HEK293 (cell line): ENCODE results near the gene WLS.

Experiments used
- CTCF ChIA-PET: fragments of 350-600 bp; formaldehyde crosslinking; extraction: SDS; loops from one replicate; lab custom pipeline; 2021; ENCODE audit warnings: antibody characterized with exemption; lab: Yijun Ruan, JAX
- POLR2A ChIA-PET: fragments of 300-600 bp; formaldehyde crosslinking; extraction: SDS; loops from one replicate; lab custom pipeline; 2020; ENCODE audit warnings: antibody characterized with exemption, inconsistent platforms; lab: Yijun Ruan, JAX
- H3K27ac ChIP-seq: fragments of 200-500 bp; sonication (Bioruptor generic); 2 replicates; pipeline ENCODE4 v1.5.1; 2014; ENCODE audit warnings: low read depth, low read length, control low read depth, inconsistent platforms; ENCODE audit errors: extremely low read depth
- H3K36me3 ChIP-seq, 2 experiments: fragments of 200-500 bp in 1 of 2; sonication (Bioruptor generic) in 1 of 2; 1 replicate in 1 of 2; 2 replicates in 1 of 2; pipeline ENCODE4 v1.5.1; 2014 to 2017; ENCODE audit warnings: inconsistent platforms in 2 of 2, low read length in 2 of 2; ENCODE audit not compliant: control insufficient read depth in 2 of 2, insufficient read depth in 1 of 2
- H3K4me1 ChIP-seq: fragments of 200-500 bp; sonication (Bioruptor generic); 2 replicates; pipeline ENCODE4 v1.5.1; 2014; ENCODE audit warnings: mild to moderate bottlenecking, low read length, inconsistent platforms; ENCODE audit not compliant: control insufficient read depth, insufficient read depth
- H3K4me3 ChIP-seq: 2 replicates; pipeline ENCODE4 v1.5.1; 2011; ENCODE audit warnings: low read depth, mild to moderate bottlenecking, control low read depth, low read length, moderate library complexity
- H3K9me3 ChIP-seq: fragments of 200-500 bp; sonication (Bioruptor generic); 2 replicates; pipeline ENCODE4 v1.5.1; 2014; ENCODE audit warnings: low read depth, low read length, inconsistent platforms; ENCODE audit not compliant: control insufficient read depth, insufficient read depth
- ATF2 ChIP-seq: fragments of 450-650 bp; formaldehyde crosslinking; IDR thresholded peaks from 2 replicates; pipeline ENCODE4 v1.5.1; 2016; ENCODE audit warnings: missing biosample characterization, missing genetic modification characterization, low read depth
- GLI4 ChIP-seq: fragments of 450-650 bp; formaldehyde crosslinking; IDR thresholded peaks from 2 replicates; pipeline ENCODE4 v1.5.1; 2016; ENCODE audit warnings: missing biosample characterization, missing genetic modification characterization
- IKZF3 ChIP-seq: fragments of 450-650 bp; IDR thresholded peaks from 2 replicates; pipeline ENCODE4 v1.5.0; 2018; ENCODE audit warnings: missing biosample characterization, mild to moderate bottlenecking, missing genetic modification characterization, moderate library complexity
- KLF10 ChIP-seq: fragments of 450-650 bp; IDR thresholded peaks from 2 replicates; pipeline ENCODE4 v1.5.1; 2018; ENCODE audit warnings: missing biosample characterization, mild to moderate bottlenecking, missing genetic modification characterization
- REST ChIP-seq: fragments of 450-650 bp; formaldehyde crosslinking; IDR thresholded peaks from 2 replicates; pipeline ENCODE4 v1.5.1; 2016; ENCODE audit warnings: missing biosample characterization, missing genetic modification characterization
- ZBTB17 ChIP-seq: fragments of 450-650 bp; formaldehyde crosslinking; IDR thresholded peaks from 2 replicates; pipeline ENCODE4 v1.5.1; 2016; ENCODE audit warnings: missing biosample characterization, missing genetic modification characterization
- ZFP3 ChIP-seq: fragments of 450-650 bp; formaldehyde crosslinking; IDR thresholded peaks from 2 replicates; pipeline ENCODE4 v1.5.1; 2016; ENCODE audit warnings: low read depth, missing biosample characterization, missing genetic modification characterization
- ZNF121 ChIP-seq: fragments of 450-650 bp; formaldehyde crosslinking; IDR thresholded peaks from 2 replicates; pipeline ENCODE4 v1.5.1; 2016; ENCODE audit warnings: missing biosample characterization, missing genetic modification characterization
- ZNF133 ChIP-seq: fragments of 450-650 bp; formaldehyde crosslinking; IDR thresholded peaks from 2 replicates; pipeline ENCODE4 v1.5.1; 2016; ENCODE audit warnings: missing biosample characterization, missing genetic modification characterization
- ZNF140 ChIP-seq: fragments of 450-650 bp; formaldehyde crosslinking; IDR thresholded peaks from 2 replicates; pipeline ENCODE4 v1.5.1; 2016; ENCODE audit warnings: missing biosample characterization, missing genetic modification characterization
- ZNF37A ChIP-seq: fragments of 450-650 bp; IDR thresholded peaks from 2 replicates; pipeline ENCODE4 v1.5.1; 2018; ENCODE audit warnings: missing biosample characterization, missing genetic modification characterization
- ZNF488 ChIP-seq: fragments of 450-650 bp; formaldehyde crosslinking; IDR thresholded peaks from 2 replicates; pipeline ENCODE4 v1.5.1; 2016; ENCODE audit warnings: missing biosample characterization, missing genetic modification characterization
- ZNF513 ChIP-seq: fragments of 450-650 bp; IDR thresholded peaks from 2 replicates; pipeline ENCODE4 v1.5.1; 2018; ENCODE audit warnings: missing biosample characterization, missing genetic modification characterization
- ZNF639 ChIP-seq: fragments of 450-650 bp; formaldehyde crosslinking; IDR thresholded peaks from 2 replicates; pipeline ENCODE4 v1.5.1; 2016; ENCODE audit warnings: missing biosample characterization, missing genetic modification characterization
- ZNF692 ChIP-seq: fragments of 450-650 bp; formaldehyde crosslinking; IDR thresholded peaks from 2 replicates; pipeline ENCODE4 v1.5.1; 2016; ENCODE audit warnings: missing biosample characterization, missing genetic modification characterization
- ZSCAN30 ChIP-seq: fragments of 450-650 bp; IDR thresholded peaks from 2 replicates; pipeline ENCODE4 v1.5.1; 2018; ENCODE audit warnings: missing biosample characterization, mild to moderate bottlenecking, missing genetic modification characterization, moderate library complexity

Gene WLS

GRCh38 chr1:68147534-68148171, 84.7 kb downstream of the WLS start:
- H3K36me3 ChIP-seq: peaks cover 25 to 93% of the 10 kb centered on the region in 2 experiments
- POLR2A ChIA-PET: no interaction called here
- no peaks in the 10 kb centered on the region for H3K4me1 ChIP-seq
- H3K27ac ChIP-seq: no peak overlapping the region
- CTCF ChIA-PET: interaction anchor here (3.0 kb wide), 1 partner anchor 27 kb away, joined by 10 read pairs; no protein-coding TSS in a partner anchor
- H3K9me3 ChIP-seq: no peaks in the 10 kb centered on the region
- no peak overlapping the region for H3K4me3 ChIP-seq
- TF ChIP-seq ZNF133 (no peak), ZNF121 (tag by site-specific recombination) (no peak), ZSCAN30 (no peak), ZNF140 (tag by site-specific recombination) (no peak), ATF2 (tag by site-specific recombination) (no peak), REST (tag by site-specific recombination) (no peak), ZNF37A (tag by site-specific recombination) (no peak), ZNF692 (no peak), KLF10 (tag by site-specific recombination) (no peak), ZFP3 (no peak), ZNF488 (no peak), GLI4 (no peak), ZBTB17 (tag by site-specific recombination) (no peak), IKZF3 (tag by site-specific recombination) (no peak), ZNF639 (tag by site-specific recombination) (no peak), ZNF513 (tag by site-specific recombination) (no peak)
